LNCaP clone FGC (cell line): ENCODE data around the gene SRGAP1.

ENCODE experiments used
- DNase-seq: peaks from one replicate; pipeline ENCODE4 v3.0.0-alpha.2; 2011; ENCODE audit warnings: low read depth
- H3K4me3 ChIP-seq: 2 replicates; pipeline ENCODE4 v1.5.1; 2011; ENCODE audit warnings: mild to moderate bottlenecking, low read depth, low read length, control low read depth
- TF ChIP-seq, protein P1 (sequence below): IDR thresholded peaks from 2 replicates; pipeline ENCODE4 v1.5.1; 2012; ENCODE audit warnings: mild to moderate bottlenecking; ENCODE audit not compliant: control insufficient read depth, insufficient read depth; ENCODE audit errors: extremely low read depth

SRGAP1 gene

GRCh38 chr12:64186789-64187188, 342.3 kb downstream of the SRGAP1 start:
- DNase-seq = no peak
- H3K4me3 ChIP-seq = no peak overlapping the region
- TF ChIP-seq, protein P1, sequence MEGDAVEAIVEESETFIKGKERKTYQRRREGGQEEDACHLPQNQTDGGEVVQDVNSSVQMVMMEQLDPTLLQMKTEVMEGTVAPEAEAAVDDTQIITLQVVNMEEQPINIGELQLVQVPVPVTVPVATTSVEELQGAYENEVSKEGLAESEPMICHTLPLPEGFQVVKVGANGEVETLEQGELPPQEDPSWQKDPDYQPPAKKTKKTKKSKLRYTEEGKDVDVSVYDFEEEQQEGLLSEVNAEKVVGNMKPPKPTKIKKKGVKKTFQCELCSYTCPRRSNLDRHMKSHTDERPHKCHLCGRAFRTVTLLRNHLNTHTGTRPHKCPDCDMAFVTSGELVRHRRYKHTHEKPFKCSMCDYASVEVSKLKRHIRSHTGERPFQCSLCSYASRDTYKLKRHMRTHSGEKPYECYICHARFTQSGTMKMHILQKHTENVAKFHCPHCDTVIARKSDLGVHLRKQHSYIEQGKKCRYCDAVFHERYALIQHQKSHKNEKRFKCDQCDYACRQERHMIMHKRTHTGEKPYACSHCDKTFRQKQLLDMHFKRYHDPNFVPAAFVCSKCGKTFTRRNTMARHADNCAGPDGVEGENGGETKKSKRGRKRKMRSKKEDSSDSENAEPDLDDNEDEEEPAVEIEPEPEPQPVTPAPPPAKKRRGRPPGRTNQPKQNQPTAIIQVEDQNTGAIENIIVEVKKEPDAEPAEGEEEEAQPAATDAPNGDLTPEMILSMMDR = no peak

DNA sequence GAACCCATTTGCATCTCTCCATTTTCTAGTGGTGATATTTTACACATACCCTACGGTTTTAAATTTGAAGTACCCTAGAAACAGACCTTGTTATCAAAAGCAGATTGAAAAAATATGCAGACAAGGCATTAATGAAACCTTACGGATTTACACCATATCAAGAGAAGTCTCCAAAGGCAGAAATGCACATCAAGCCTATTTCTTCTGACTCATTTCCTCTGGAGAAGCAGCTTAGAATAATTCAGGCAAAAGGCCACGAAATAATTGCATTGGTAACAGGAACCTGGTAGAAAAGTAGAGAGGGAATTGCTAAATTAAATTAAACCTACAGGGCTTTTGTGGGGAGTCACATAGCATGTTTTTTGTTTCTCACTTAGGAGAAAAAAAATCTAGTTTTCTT, 342.9 kb downstream of the SRGAP1 start:
- TF ChIP-seq, protein P1 = no peak
- DNase-seq = no peak
- no peak overlapping the region for H3K4me3 ChIP-seq

- TF ChIP-seq, protein P1 = no peak
- H3K4me3 ChIP-seq = no peak overlapping the region
- no peak for DNase-seq
These were observed 343.3 kb downstream of the SRGAP1 start for GRCh38 chr12:64187794-64188193.

DNA sequence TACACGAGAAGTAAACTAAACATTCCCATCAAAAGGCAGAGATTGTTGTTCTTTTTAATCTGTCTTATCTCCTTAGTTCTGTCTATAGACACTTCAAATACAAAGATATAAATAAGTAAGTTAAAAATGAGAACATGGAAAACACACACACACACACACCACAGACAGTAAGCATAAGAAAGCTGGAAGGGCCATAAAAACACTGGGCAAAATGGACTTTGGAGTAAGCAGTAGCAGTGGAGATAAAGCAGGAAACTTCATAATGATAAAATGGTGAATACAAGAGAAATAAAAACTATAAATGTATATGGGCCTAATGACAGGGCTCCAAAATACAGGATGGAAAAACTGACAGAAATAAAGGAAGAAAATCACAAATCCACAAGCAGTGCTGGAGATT, 345.0 kb downstream of the SRGAP1 start:
- no peak overlapping the region for H3K4me3 ChIP-seq
- TF ChIP-seq, protein P1 = no peak
- DNase-seq = no peak

- TF ChIP-seq, protein P1 = no peak
- DNase-seq = no peak
- H3K4me3 ChIP-seq = no peak overlapping the region
These were observed 345.6 kb downstream of the SRGAP1 start for GRCh38 chr12:64190140-64190539.

- TF ChIP-seq, protein P1 = no peak
- H3K4me3 ChIP-seq = no peak overlapping the region
- no peak for DNase-seq
These were observed 348.3 kb downstream of the SRGAP1 start for GRCh38 chr12:64192644-64193444.

DNA sequence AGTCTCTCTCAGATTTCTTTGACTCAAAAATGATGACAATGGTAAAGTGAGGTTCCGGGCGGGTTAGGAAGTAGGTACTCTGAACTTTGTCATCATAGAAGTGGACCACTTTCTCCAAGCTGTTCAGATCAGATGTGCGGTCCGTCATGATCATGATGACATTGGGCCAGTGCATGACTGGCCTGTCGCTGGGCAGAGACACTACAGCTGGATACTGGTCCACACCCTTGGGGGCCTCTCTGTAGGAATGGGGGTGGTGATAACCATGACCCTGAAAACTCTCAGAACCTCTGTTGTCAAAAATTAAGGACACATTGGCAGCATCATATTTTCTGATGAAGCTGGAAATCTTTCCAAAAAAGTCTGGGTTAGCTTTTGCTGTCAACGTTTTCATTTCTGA, 349.4 kb downstream of the SRGAP1 start:
- H3K4me3 ChIP-seq = no peak overlapping the region
- TF ChIP-seq, protein P1 = no peak
- DNase-seq = no peak
